Body of pancreas (tissue), 4 donors: ENCODE measurements around the gene TOGARAM2.

Experiments
- CTCF ChIP-seq, 7 experiments: fragments of 450-650 bp in 4 of 7; fragments of 200-600 bp in 3 of 7; sonication (generic) in 3 of 7; IDR thresholded peaks; one replicate each; pipeline ENCODE4 v1.5.1; 2016 to 2019; ENCODE audit warnings: antibody characterized with exemption in 7 of 7
- POLR2A ChIP-seq, 3 donors: fragments of 450-650 bp; IDR thresholded peaks; one replicate each; pipeline ENCODE4 v1.6.1; 2016; ENCODE audit warnings: antibody characterized with exemption in 3 of 3, mild to moderate bottlenecking in 2 of 3

GRCh38 chr2:29061616-29062015 lies 80.5 kb downstream of the TOGARAM2 start:
- TF ChIP-seq CTCF (IDR thresholded peaks at IDR 0.05) (no peak), POLR2A (IDR thresholded peaks at IDR 0.05) (no peak)
